DND-41 (cell line): ENCODE results near the gene PRR5L.

Experiments
- ATAC-seq: fragments of 200-7000 bp; cut with Tn5 transposase; 3 replicates; pipeline ENCODE4 v1.9.1; 2021; ENCODE audit warnings: low read depth; ENCODE audit not compliant: insufficient read depth
- DNase-seq: peaks from one replicate; pipeline ENCODE4 v3.0.0-alpha.2; 2020
- H2AFZ ChIP-seq: 2 replicates; pipeline ENCODE4 v1.6.0; 2012; ENCODE audit warnings: low read depth, low read length
- H3K27ac ChIP-seq: 2 replicates; pipeline ENCODE4 v1.5.1; 2012; ENCODE audit warnings: low read length, inconsistent platforms
- H3K27me3 ChIP-seq: fragments of 200-600 bp; sonication (generic); 2 replicates; pipeline ENCODE4 v1.6.0; 2012; ENCODE audit warnings: low read length, mild to moderate bottlenecking, inconsistent platforms; ENCODE audit not compliant: insufficient read depth, poor library complexity
- H3K36me3 ChIP-seq: 2 replicates; pipeline ENCODE4 v1.5.1; 2012; ENCODE audit warnings: low read length, inconsistent platforms; ENCODE audit not compliant: insufficient read depth
- H3K4me1 ChIP-seq: 2 replicates; pipeline ENCODE4 v1.5.1; 2012; ENCODE audit warnings: mild to moderate bottlenecking, low read length; ENCODE audit not compliant: insufficient read depth
- H3K4me2 ChIP-seq: 2 replicates; pipeline ENCODE4 v1.6.0; 2012; ENCODE audit warnings: mild to moderate bottlenecking, moderate library complexity, low read length, inconsistent platforms; ENCODE audit not compliant: insufficient read depth
- H3K4me3 ChIP-seq, 2 experiments: fragments of 200-600 bp in 1 of 2; shearing (Covaris generic) in 1 of 2; 2 replicates each; pipeline ENCODE4 v1.5.1; 2012 to 2016; ENCODE audit warnings: inconsistent platforms in 2 of 2, low read length in 2 of 2, mild to moderate bottlenecking in 2 of 2, low read depth in 1 of 2, moderate library complexity in 1 of 2
- H3K79me2 ChIP-seq: 2 replicates; pipeline ENCODE4 v1.6.0; 2012; ENCODE audit warnings: low read length, inconsistent platforms; ENCODE audit not compliant: insufficient read depth
- H3K9ac ChIP-seq: 2 replicates; pipeline ENCODE4 v1.6.0; 2012; ENCODE audit warnings: low read depth, mild to moderate bottlenecking, inconsistent platforms, low read length, moderate library complexity
- H3K9me3 ChIP-seq: 2 replicates; pipeline ENCODE4 v1.5.1; 2012; ENCODE audit warnings: low read length, moderate library complexity, mild to moderate bottlenecking, inconsistent platforms; ENCODE audit not compliant: insufficient read depth, severe bottlenecking
- H4K20me1 ChIP-seq: 2 replicates; pipeline ENCODE4 v1.6.0; 2012; ENCODE audit warnings: low read length; ENCODE audit not compliant: insufficient read depth
- CTCF ChIP-seq: IDR thresholded peaks from 2 replicates; pipeline ENCODE4 v1.5.1; 2012; ENCODE audit warnings: borderline replicate concordance, low read length, moderate library complexity, mild to moderate bottlenecking; ENCODE audit not compliant: poor library complexity, severe bottlenecking; ENCODE audit errors: extremely low read depth
- EZH2 ChIP-seq: IDR thresholded peaks from 3 replicates; pipeline ENCODE4 v1.6.1; 2012; ENCODE audit warnings: borderline replicate concordance, low read depth, mild to moderate bottlenecking, moderate library complexity, low read length, inconsistent platforms; ENCODE audit not compliant: severe bottlenecking

Gene PRR5L

DNA sequence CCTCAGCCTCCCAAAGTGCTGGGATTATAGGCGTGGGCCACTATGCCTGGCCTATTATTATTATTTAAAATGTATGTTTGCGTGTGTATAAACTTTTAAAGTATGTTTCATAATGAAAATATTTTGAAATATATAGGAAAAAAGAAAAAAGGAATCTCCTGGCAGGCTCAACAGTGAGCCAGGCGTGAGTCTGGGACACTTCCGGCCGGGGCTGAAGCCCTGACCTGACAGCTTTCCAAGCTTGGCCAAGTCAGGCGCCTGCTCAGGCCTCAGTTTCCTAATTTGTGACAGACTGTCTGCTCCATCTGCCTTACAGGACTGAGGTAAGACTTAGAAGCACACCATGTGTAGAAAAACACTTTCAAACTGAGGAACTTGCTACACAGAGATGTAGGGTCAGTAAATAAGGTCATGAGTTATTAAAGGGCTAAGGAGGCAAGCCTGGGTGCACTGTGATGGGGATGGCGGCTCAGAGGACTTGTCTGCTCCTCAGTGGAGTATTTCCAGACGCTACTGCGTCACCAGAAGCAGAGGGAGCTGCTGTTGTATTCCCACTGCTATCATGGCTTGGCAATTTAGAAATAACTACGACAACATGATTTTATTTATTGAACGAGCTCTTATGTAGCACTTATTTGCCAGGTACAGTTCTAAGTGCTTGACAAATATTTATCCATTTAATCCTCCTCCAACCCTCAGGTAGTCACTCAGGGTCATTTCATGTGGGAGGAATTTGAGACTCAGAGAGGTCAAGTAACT, 100.1 kb downstream of the PRR5L start:
- peaks cover 18% of the 10 kb centered on the region for H3K27me3 ChIP-seq
- H3K4me1 ChIP-seq, result 0 out of 2 replicates have a peak, but pooled peaks cover 3% of the 10 kb centered on the region
- ATAC-seq (no peak), DNase-seq (no peak)
- no peak overlapping the region for H3K9ac ChIP-seq
- no peak overlapping the region for H3K4me3 ChIP-seq
- H3K27ac ChIP-seq, result no peak overlapping the region
- no peak for TF ChIP-seq CTCF
- no peak for TF ChIP-seq EZH2
- no peaks in the 10 kb centered on the region for H3K36me3 ChIP-seq
- H4K20me1 ChIP-seq, result no peaks in the 10 kb centered on the region
- no peak overlapping the region for H3K4me2 ChIP-seq
- H3K9me3 ChIP-seq, result no peaks in the 10 kb centered on the region
- no peaks in the 10 kb centered on the region for H3K79me2 ChIP-seq
- H2AFZ ChIP-seq, result no peak overlapping the region

DNA sequence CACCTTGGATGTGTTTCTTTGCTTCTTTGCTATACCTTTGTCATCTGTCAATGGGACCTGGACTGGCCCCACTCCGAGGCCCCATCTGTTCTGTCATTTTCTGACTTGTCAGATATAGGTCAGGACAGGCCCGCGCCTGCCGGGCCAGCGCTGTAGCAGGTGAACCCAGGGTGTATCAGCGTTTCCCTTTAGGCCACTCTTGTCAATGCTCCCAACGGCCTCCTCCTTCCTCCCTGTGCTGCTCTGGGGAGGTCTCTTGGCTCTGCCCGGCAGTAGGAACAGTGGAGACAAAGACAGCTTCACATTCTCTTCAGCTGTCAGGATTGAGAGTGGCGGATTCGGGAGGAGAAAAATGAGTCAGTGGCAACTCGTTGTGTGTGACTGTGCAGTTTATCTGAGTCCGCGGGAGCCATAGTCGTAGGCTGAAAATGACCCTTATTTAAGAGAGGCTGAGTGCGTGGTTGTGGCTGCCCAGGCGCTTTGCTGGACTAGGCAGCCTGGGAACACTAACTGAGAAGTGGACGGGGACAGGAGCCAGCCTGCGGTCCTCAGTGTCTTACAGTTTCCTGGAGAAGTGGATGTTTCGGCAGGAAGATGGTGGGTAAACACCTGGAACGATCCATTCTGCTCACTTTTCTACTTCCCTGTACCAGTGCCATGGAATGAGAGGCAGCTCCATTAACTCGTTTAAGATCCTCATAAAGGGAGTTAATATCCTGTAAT, 102.3 kb downstream of the PRR5L start:
- ATAC-seq (no peak), DNase-seq (no peak)
- Histone ChIP-seq H4K20me1 (no peaks in the 10 kb centered on the region), H3K4me1 (0 out of 2 replicates have a peak, but pooled peaks cover 3% of the 10 kb centered on the region), H3K4me2 (no peak overlapping the region), H3K36me3 (no peaks in the 10 kb centered on the region), H3K79me2 (no peaks in the 10 kb centered on the region), H3K27ac (no peak overlapping the region), H2AFZ (no peak overlapping the region), H3K9ac (no peak overlapping the region), H3K9me3 (no peaks in the 10 kb centered on the region), H3K27me3 (peaks cover 18% of the 10 kb centered on the region), H3K4me3 (no peak overlapping the region)
- TF ChIP-seq CTCF, result no peak
- TF ChIP-seq EZH2, result no peak

GRCh38 chr11:36399236-36399635, 103.1 kb downstream of the PRR5L start:
- Histone ChIP-seq H3K27ac (no peak overlapping the region), H3K36me3 (no peaks in the 10 kb centered on the region), H3K4me3 (no peak overlapping the region), H4K20me1 (no peaks in the 10 kb centered on the region), H3K9ac (no peak overlapping the region), H2AFZ (no peak overlapping the region), H3K27me3 (peaks cover 11% of the 10 kb centered on the region), H3K79me2 (no peaks in the 10 kb centered on the region), H3K4me1 (0 out of 2 replicates have a peak, but pooled peaks cover under 1% of the 10 kb centered on the region), H3K4me2 (no peak overlapping the region), H3K9me3 (no peaks in the 10 kb centered on the region)
- TF ChIP-seq EZH2, result no peak
- no peak for TF ChIP-seq CTCF
- DNase-seq (no peak), ATAC-seq (no peak)
